ENCODE results near the gene WDR75.
A peak's percentile ranks its signal among the peaks of the same experiment; 100 is the strongest.

The WDR75 gene

DNA sequence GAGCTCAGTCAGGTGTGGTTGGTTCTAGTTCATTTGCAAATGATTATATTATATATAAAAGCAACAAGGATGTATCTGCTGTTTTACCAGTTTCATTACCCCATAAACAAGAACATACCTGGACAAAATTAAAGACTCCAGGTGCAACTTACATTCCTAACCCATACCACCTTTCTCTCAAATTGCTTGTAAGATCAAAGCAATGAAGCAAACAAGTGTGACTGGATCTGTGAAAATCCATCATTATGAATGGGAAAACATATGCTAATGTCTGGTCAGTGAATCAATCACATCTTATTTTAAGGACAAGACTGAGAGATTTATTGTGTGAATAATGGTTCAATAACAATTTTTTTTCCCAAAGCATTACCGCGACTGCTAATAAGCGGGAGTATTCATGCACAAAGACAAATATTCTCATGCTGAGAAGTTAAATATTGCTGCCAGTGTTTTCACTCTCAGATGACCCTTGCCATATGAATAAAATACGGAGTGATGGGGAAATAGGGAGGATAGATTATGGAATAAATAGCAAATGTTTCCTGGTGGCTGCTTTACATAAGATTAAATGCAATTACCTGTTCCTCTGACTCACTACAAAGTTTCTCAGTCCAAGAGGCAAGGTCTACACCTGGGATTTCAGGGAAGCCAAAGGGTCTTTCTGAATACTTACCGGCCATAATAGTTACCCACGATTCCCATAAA lies 59.3 kb downstream of the WDR75 start:
- DNase-seq (ENCODE audit: low spot score): no peak

DNA sequence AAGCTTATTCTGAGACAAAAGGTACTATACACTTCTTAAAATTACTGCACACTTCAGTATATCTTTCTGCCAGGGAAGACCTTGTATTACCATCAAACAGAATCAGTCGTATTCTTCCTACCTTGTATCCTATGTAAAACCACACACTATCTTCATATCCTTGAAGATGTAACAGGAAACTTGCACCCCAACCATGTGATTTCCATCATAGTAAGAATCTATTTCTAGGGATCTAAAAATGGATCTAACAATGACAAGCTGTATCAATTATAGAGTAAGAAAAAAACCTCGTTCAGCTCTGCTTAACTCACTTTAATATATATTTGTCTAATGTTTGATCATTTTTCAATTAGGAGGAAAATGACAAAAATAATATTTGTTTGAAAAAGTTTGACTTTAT lies 60.2 kb downstream of the WDR75 start:
- no peak for DNase-seq (ENCODE audit: low spot score)

DNA sequence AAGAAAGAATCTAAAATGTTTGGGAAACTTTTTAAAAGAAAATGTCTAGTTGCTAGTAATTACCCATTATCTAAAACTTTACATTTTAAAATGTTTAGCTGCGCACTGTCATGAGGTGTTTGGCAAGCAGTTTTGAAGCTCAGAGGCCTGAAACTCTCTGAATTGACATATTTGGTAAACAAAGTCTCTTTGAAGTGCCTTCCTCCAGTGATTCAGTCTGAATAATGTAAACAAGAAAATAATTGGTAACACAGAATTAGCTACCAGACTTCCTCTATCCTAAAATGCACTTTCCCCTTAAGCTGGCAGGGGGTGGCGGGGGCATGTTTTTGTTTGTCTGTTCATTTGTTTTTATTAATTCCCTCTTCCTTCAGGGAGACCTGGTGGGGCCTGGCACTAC lies 61.4 kb downstream of the WDR75 start:
- no peak for DNase-seq (ENCODE audit: low spot score)

DNA sequence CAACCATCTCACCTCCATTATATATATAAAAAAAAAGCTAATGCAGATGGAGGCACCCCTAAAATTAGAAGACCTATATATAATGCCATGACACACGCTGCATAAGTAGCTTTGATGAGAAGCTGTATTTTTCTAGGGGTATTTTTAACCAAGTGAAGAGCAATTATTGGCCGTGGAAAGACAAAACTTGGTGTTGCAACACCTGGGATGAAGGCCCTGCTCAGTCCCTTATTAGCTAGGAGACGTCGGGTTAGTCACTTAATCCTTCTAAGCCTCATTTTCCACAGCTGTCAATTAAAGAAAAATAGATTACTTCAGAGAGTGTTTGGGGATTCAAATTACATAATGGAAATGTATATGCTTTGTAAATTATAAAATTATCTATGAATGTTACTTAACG lies 63.0 kb downstream of the WDR75 start:
- no peak for DNase-seq (ENCODE audit: low spot score)

DNA sequence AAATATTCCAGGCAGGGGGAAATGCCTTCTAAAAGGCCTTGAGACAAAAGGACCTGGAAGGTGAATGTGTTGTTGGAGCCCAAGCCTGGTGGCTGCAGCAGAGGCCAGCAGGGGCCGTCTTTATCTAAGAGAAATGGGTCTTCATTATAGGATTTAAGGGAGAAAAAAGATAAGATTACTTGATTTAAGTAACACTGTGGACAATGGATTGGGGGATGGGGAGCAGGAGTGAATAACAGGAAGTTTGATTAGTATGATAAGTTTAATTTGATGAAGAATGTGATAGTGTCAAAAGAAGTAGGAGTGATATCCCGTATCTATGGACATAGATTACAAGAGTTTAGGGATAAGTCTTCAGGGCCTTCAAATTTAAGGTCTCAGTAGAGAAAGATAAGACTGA lies 64.2 kb downstream of the WDR75 start:
- no peak for DNase-seq (ENCODE audit: low spot score)

DNA sequence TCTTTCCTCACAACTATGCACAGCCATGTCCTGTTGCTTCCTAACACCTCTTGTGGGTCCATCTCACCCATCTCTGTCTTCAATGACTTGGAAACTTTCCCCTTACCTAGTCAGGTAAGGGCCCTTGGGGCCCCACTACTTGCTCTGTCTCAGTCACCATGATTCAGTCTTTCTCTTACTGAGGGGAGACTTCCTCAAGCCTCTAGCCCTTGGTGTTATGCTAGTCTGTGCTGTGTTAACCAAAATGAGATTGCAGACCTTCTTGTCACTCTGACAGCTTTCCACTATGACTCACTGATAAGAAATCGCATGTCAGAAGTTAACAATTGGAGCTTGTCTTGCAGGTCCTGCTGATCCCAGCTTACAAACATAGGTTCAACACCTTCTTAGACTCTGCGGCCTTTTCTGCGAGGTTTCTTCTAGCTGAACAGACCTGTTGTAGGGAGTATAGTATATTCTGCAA lies 65.3 kb downstream of the WDR75 start:
- DNase-seq (ENCODE audit: low spot score): no peak

DNA sequence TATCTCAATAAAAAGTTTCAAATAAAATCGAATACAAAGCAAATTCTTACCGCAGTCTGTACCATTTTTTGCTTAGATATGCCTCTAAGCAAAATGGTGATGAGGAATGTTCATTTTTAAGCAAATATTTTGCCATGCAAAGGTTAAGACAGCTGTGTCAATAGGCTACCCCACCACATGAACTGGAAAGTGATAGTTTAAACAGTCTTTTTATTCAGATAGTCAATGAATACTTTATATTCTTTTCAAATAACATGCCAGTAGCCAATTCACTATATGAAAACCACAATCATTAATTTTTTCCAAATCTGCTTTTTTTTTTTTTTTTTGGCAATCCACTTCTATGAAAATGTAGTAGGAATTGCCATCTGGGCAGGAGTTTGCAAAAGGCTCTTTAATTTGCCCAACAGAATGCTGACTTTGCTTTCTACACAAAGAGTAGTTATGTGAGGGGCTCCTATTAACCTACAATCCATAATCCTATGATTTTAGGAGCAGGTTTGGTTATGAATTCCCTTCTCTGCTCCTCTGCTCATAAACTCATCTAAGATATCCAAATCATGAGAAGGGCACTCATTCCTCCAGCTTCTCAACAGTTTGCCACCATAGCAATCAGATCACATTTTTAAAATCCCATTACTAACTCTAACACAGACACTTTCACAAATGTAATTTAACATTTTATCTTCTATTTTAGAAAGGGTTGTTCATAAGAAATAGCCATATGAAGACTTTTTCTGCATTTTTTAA lies 70.1 kb downstream of the WDR75 start:
- DNase-seq (ENCODE audit: low spot score): no peak

DNA sequence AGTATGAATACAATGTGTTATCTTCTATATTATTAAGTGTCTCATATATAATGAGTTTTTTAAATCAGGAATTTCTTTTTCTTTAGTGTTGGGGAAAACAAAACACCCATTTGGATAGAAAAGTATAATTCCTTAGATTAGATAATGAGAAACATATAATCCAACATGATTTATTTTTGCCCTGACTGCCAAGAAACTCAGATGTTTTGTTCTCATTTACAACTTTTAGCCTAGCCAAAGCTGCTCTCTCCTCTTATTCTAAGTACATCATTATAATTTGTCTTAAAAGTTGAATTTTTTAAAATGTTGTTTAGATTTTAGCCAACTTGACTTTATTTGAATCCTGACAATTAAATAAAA lies 70.7 kb downstream of the WDR75 start:
- no peak for DNase-seq (ENCODE audit: low spot score)

DNA sequence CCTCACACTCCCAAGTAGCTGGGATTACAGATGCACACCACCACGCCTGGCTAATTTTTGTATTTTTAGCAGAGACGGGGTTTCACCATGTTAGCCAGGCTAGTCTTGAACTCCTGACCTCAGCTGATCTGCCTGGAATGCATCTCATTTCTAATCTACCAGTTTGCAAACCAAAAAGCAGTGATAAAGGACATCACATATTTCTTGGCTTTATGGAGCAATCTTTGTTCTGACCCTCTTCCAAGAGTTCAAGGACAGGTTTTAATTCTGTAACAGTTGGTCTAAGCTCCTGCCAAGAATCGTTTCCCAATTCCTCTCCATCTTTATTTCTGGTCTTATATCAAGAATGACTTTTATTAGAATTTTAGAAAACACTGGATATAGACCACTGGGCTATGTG lies 71.6 kb downstream of the WDR75 start:
- no peak for DNase-seq (ENCODE audit: low spot score)

DNA sequence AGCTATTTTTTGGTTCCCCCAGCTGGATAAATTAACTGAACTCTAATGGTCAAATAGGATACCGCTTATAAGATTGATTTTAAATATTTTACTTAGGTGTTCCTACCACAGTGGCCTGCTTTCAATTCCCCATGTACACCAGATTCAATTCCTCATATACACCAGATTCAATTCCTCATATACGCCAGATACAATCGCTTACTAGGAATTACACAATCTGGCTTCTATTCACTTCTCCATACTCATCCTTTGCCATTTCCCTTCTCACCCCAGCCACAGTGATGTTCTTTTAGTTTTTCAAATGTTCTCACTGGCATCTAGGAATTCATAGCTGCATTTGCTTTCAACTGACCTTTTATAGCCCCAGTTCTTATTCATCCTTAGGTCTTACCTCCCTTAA lies 72.8 kb downstream of the WDR75 start:
- DNase-seq (ENCODE audit: low spot score): no peak

DNA sequence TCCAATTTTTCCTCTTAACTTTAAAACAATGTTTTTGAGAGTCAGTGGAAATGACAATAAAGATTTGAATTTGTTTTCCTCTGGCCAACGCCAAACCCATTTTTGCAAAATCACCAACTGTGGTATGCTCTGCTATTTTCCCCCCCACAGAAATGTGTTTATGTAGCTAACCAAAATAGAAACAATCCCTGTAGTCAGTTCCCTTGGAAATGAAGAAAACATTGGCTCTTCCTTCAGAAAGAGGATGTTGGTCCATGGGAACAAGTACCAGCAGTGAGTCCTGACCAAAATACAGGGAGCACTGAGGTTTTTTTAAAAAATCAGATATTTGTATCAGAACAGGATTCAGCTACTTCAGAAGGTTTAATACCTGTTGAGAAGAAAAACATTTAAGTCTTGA lies 74.0 kb downstream of the WDR75 start:
- DNase-seq (ENCODE audit: low spot score): peak; percentile 31

DNA sequence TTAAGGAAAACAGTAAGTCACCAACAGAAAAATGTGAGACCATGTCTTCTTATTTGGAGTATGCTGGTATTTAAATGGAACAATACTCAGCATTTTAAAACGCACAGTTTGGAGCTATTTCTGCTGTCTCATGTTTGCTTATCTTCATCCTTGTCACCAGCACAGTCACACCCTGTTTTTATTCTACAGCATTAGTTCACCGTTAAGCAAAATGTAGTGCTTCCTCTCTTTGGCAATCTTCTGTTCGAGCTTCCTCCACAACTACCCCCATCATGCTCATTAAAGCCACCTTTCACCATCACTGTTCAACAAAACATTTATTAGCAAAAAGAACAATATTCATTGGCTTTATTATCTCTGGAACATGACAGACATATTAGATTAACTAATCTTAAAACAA lies 75.3 kb downstream of the WDR75 start:
- DNase-seq (ENCODE audit: low spot score): no peak

DNA sequence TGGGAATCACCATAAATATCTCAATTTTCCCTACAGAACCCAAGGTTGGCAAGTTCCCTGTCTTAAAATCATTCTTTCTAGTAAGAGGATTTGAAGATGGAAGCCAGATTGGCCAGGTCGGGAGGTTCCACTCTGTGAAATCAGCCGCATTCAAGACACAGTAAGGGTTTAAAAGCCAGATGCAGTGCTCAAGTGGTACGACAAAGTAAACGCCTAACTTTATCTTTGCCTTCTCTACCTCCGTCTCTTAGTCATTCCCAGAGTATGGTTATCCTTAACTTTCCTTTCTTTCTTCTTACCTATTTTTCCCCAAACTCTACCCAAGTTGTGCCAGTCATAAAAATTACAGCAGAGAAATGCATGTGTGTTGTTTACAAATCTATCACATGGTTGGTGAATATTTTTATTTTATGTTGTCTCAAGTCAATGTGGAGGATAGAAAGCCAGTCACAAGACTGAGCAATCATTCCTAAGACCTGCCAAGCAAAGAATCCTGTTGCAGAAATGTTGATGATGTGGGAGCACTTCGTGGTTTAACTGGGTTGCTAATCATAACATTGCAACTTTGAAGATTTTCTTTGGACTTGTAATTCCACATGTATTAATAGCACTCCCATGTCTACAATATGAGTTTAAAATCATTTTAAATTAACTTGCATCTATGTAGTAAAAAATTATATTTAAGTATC lies 76.7 kb downstream of the WDR75 start:
- DNase-seq (ENCODE audit: low spot score): peak; percentile 12

DNA sequence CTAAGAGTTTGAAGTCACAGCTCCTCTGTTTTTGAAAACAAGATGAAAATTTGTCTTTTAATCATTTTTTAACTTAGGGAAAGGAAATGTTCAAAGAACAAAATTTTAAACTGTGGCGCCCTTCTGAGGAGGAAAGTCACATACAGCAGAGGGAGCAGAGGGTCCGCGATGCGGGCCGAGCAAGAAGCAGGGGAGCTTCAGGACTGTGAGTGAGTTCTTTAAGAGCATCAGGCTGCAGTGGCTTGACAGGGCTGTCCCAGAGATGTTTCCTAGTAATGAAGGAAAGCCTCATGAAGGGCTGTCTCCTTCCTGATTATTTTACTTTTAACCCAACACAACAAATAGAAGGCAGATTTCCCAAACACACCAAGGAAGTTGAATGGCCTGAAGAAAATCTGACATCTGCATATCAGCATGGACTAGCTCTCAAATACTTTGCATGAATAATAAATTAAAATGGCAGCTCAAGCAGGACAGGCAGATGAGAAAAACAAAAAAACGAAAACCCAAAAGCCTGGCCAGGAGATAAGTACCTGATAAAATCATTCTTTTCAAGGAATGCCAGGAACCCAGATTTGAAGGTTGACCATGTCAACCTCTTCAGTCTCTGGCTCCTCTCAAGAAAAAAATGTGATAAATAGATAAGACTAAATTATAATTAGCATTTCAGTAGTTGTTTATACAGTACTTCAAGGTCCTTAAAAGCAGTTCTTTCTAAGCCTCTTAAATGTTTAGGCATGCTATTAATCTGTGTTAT lies 78.5 kb downstream of the WDR75 start:
- DNase-seq (ENCODE audit: low spot score): no peak

DNA sequence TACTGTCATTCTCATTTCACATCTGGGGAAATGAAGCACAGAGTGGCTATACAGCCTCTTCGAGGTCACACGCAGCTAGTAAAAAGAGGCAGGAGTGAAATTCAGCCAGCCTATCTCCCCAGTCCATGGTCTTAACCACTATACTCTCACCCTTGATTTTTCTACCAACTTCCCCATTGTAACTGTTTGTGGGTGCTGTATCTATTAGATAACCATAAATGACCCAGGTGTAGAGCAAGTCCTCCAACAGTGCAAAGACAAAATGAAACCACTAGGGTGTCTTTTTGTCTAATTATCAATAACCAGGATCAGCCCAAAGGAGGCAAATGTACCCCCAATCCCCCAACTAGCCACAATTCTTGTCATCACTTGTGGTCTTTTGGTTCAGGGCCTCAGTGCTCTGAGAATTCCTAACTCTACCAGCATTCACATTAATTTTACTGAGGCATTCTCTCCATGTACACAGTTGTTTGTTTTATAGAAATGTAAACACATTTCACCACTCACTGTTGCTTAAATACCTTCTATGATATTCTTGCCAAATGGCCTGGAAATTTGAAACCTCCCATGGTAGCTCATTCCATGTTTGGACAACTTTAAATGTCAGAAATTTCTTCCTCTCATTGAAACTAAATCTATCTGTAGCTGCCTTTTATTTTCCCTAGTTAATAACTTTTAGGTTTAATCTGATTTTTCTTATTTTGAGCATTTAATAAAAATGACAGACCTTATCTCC lies 80.6 kb downstream of the WDR75 start:
- DNase-seq (ENCODE audit: low spot score): peak; percentile 17

DNA sequence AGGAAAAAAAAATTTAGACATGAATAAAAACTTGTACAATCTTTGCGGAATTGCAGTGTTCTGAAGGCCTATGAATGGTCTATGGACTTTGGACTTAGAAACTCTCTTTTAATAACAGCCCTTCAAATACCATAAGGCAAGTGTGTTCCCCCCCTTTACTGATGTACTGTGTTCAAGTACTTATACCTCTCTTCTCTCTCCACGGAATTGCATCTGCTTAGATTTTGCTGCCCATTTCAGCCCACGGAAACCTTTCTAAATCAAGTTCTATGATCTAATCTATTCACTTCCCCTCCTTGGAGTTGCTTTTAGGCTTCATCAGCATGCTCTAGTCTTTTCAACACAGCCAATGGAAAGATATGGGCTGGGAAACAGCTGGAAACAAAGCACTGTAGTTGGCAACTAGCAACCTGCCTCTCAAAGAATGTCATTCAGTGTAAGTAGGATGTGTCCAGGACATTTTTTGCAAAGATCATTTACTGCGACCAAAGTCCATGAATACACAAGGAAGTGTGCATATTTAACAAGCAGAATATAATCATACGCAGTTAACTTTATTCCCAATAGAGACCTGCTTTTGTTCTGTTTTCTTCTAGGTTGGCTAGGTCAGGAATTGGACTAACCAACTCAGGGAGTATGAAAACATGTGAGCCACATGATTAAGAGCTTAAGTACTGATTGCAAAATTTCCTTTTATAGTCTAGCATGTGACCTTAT lies 81.3 kb downstream of the WDR75 start:
- DNase-seq (ENCODE audit: low spot score): no peak

DNA sequence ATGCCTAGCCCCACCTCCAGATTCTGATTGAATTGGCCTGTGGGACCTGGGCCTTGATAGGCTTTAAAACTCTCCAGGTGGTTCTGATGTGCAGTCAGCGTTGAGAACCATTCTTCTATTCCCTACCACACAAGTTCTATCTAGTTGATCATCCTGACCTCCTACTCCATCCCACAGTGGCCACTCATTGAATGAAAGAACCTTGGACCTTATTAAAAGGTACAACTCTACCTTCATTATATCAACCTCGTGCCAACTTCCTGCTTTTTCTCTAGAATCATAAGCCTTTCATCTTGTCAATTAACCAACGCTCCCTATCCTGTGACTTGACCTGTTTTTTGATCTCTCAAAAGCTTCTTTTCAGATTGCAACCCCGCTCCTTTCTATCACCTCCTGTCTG lies 83.5 kb downstream of the WDR75 start:
- no peak for DNase-seq (ENCODE audit: low spot score)
